ENCODE results near the gene SPTY2D1.
"Not testable (repeated sequence)": the region's sequence is repeated elsewhere in the genome, so short reads cannot be mapped to it uniquely, and the experiment has no call there.

SPTY2D1 gene

GRCh38 chr11:18634140-18635032 lies at the start of gene SPTY2D1:
Gene SPTY2D1 (minus strand): TSS chr11:18634342. CDS start chr11:18634257, 85 bp downstream.
- H3K9me3 Mint-ChIP-seq, result no peaks in the 10 kb centered on the region
- peaks cover 31% of the 10 kb centered on the region for H3K4me1 Mint-ChIP-seq
- peaks cover 47% of the 10 kb centered on the region for H3K36me3 Mint-ChIP-seq
- DNase-seq (ENCODE audit: low spot score in 2 of 2), result peak; percentile 86 to 97
- H3K27ac Mint-ChIP-seq, result peak within 1 kb of the TSS; percentile 99
- peak within 1 kb of the TSS; percentile 96 for H3K4me3 Mint-ChIP-seq
- peak; percentile 97 for ATAC-seq

DNA sequence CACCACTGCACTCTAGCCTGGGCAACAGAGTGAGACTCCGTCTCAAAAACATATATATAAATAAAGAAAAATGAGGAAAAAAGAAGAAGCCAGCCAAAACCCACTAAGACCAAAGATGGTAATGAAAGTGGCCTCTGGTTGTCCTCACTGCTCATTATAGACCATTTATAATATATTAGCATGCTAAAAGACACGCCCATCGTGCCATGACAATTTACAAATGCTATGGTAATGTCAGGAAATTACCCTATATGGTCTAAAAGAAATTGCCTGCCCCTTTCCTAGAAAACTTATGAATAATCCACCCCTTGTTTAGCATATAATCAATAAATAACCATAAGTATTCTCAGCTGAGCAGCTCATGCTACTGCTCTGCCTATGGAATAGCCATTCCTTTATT lies 48.3 kb upstream of the SPTY2D1 start:
- DNase-seq (ENCODE audit: low spot score in 2 of 2) (no peak), ATAC-seq (no peak)
- Mint-ChIP-seq H3K4me1 (no peaks in the 10 kb centered on the region), H3K27ac (no peak overlapping the region), H3K4me3 (no peak overlapping the region), H3K9me3 (no peaks in the 10 kb centered on the region), H3K36me3 (no peaks in the 10 kb centered on the region)

DNA sequence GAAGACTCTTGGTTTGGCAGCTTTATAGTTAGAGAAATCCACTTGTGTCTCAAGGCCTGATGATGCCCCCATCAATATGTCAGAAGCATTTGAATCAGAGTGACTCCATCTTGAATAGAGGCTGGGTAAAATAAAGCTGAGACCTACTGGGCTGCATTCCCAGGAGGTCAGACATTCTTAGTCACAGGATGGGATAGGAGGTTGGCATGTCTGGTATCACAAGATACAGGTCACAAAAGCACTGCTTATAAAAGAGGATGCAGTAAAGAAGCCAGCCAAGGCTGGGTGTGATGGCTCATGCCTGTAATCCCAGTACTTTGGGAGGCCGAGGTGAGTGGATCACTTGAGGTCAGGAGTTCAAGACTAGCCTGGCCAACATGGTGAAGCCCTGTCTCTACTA lies 47.8 kb upstream of the SPTY2D1 start:
- not testable (repeated sequence) for H3K36me3 Mint-ChIP-seq; H3K9me3 Mint-ChIP-seq; H3K27ac Mint-ChIP-seq; ATAC-seq; H3K4me1 Mint-ChIP-seq; DNase-seq (ENCODE audit: low spot score in 2 of 2); H3K4me3 Mint-ChIP-seq

DNA sequence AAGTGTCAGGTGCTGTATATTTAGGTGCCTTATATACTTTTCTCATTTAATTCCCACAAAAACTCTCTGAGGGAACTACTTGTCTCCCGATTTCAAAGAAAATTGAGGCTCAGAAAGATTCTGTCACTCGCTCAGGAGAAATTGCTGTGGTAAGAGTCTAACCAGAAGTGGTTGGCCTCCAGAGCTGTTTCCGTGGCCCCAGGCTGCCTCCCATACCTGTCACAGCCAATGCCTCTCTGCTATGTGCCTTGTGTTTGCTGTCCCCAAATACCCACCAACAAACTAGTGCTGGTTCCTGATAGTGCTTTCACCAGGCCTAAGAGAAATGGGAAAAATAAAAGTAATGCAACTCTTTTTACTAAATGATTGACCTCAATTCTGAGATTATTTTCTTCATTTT lies 43.4 kb upstream of the SPTY2D1 start:
- DNase-seq (ENCODE audit: low spot score in 2 of 2), result no peak
- no peaks in the 10 kb centered on the region for H3K36me3 Mint-ChIP-seq
- H3K27ac Mint-ChIP-seq, result no peak overlapping the region
- no peaks in the 10 kb centered on the region for H3K9me3 Mint-ChIP-seq
- no peak overlapping the region for H3K4me3 Mint-ChIP-seq
- peaks cover under 1% of the 10 kb centered on the region for H3K4me1 Mint-ChIP-seq
- ATAC-seq, result no peak

DNA sequence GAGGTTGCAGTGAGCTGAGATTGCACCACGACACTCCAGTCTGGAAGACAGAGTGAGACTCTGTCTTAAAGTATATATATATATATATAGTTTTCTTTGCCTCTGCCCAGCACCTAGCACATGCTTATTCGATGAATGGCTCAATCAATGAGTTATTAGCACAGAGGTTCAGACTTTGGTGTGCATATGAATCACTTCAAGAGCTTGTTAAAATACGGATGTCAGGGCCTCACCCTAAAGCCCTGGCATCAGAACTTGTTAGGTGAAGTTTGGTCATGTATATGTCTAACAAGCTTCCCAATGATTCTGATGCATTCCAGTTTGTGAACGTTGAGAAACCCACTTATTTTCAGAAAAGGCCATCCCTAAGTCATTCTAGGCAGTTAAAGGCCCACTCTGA lies 42.7 kb upstream of the SPTY2D1 start:
- ATAC-seq (no peak), DNase-seq (ENCODE audit: low spot score in 2 of 2) (no peak)
- no peaks in the 10 kb centered on the region for H3K36me3 Mint-ChIP-seq
- no peak overlapping the region for H3K27ac Mint-ChIP-seq
- H3K4me1 Mint-ChIP-seq, result peaks cover 6% of the 10 kb centered on the region
- no peak overlapping the region for H3K4me3 Mint-ChIP-seq
- H3K9me3 Mint-ChIP-seq, result no peaks in the 10 kb centered on the region

DNA sequence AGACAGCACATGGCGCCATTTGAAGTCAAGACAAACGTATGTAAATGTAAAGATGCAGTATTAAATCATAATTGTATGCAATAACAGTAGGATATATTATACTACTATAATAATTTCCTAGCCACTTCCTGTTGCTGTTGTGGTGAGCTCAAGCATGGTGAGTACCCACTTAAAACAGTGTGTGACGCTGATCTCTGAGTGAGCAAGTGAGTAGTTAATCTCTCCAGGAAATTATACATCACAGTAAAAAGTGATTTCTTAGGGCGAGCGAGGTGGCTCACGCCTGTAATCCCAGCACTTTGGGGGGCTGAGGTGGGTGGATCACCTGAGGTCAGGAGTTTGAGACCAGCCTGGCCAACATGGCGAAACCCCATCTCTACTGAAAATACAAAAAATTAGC lies 38.1 kb upstream of the SPTY2D1 start:
- not testable (repeated sequence) for DNase-seq (ENCODE audit: low spot score in 2 of 2); H3K36me3 Mint-ChIP-seq; H3K9me3 Mint-ChIP-seq
- Mint-ChIP-seq H3K4me3 (peak overlapping the region; percentile 51), H3K27ac (peak overlapping the region; percentile 91), H3K4me1 (peaks cover 36% of the 10 kb centered on the region)
- peak; percentile 96 for ATAC-seq

GRCh38 chr11:18671246-18671645 lies 37.1 kb upstream of the SPTY2D1 start:
- ATAC-seq, result peak; percentile 44
- H3K9me3 Mint-ChIP-seq, result no peaks in the 10 kb centered on the region
- no peaks in the 10 kb centered on the region for H3K36me3 Mint-ChIP-seq
- H3K27ac Mint-ChIP-seq, result peak overlapping the region; percentile 63
- DNase-seq (ENCODE audit: low spot score in 2 of 2), result no peak
- H3K4me3 Mint-ChIP-seq, result no peak overlapping the region
- H3K4me1 Mint-ChIP-seq, result peaks cover 40% of the 10 kb centered on the region

DNA sequence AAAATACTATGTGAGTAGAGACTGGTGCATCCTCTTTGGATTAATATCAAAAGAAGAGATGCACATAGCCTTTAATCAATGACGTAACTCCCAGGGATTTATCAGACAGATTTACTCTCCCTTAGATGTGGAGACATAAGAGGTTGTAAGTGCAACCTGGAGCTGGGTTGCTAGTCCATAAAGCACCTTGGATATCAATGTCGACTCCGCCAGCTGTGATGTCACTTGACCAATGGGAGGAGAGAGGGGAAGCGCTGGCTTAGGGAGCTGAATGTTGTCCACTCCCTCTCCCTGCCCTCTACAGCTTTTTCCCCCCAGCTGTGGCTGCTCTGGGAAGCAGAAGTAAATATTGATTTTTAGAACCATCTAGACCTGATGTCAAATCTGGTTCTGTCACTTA lies 35.6 kb upstream of the SPTY2D1 start:
- Mint-ChIP-seq H3K4me3 (peak overlapping the region; percentile 16), H3K4me1 (peaks cover 46% of the 10 kb centered on the region), H3K27ac (peak overlapping the region; percentile 56), H3K9me3 (no peaks in the 10 kb centered on the region), H3K36me3 (no peaks in the 10 kb centered on the region)
- DNase-seq (ENCODE audit: low spot score in 2 of 2), result no peak
- no peak for ATAC-seq

GRCh38 chr11:18669219-18669596 lies 35.1 kb upstream of the SPTY2D1 start:
- Mint-ChIP-seq H3K27ac (peak overlapping the region; percentile 56), H3K9me3 (no peaks in the 10 kb centered on the region), H3K4me3 (peak overlapping the region; percentile 16), H3K4me1 (peaks cover 46% of the 10 kb centered on the region), H3K36me3 (no peaks in the 10 kb centered on the region)
- peak; percentile 66 for ATAC-seq
- DNase-seq (ENCODE audit: low spot score in 2 of 2), result no peak

DNA sequence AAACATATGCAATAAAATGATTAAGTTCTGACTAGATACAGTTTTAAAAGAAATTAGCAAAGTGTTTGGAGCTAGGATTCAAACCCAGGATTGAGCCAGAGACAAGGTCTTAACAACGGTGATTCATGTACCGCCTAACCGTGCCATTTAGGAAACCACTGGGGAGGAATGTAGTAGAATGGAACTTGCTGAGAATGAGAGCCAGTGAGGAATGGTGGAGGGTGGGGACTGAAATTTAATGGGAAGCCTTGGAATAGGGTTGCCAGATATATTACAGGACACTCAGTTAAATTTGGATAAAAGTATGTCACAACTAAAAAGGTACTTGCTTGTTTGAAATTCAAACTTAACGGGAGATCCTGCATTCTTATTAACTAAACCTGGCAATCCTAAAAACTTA lies 34.0 kb upstream of the SPTY2D1 start:
- peaks cover 47% of the 10 kb centered on the region for H3K4me1 Mint-ChIP-seq

GRCh38 chr11:18665353-18665872 lies 31.3 kb upstream of the SPTY2D1 start:
- peak; percentile 72 for ATAC-seq
- Mint-ChIP-seq H3K4me1 (peaks cover 48% of the 10 kb centered on the region), H3K27ac (peak overlapping the region; percentile 96), H3K4me3 (peak overlapping the region; percentile 75)
- H3K36me3 Mint-ChIP-seq; H3K9me3 Mint-ChIP-seq; DNase-seq (ENCODE audit: low spot score in 2 of 2): not testable (repeated sequence)

More for the DNA sequence above, 34.0 kb upstream of the SPTY2D1 start:
- H3K36me3 Mint-ChIP-seq, result no peaks in the 10 kb centered on the region
- DNase-seq (ENCODE audit: low spot score in 2 of 2), result no peak
- H3K27ac Mint-ChIP-seq, result peak overlapping the region; percentile 56
- no peaks in the 10 kb centered on the region for H3K9me3 Mint-ChIP-seq
- no peak for ATAC-seq
- H3K4me3 Mint-ChIP-seq, result peak overlapping the region; percentile 16

DNA sequence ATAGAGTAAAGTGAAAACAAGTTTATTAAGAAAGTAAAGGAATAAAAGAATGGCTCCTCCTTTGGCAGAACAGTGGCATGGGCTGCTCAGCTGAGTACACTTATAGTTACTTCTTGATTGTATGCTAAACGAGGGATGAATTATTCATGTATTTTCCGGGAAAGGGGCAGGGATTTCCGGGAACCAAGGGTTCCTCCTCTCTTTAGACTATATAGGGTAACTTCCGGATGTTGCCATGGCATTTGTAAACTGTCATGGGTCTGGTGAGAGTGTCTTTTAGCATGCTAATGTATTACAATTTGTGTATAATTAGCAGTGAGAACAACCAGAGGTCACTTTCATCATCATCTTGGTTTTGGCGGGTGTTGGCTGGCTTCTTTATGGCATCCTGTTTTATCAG lies 23.5 kb upstream of the SPTY2D1 start:
- DNase-seq (ENCODE audit: low spot score in 2 of 2) (no peak), ATAC-seq (no peak)
- peaks cover 9% of the 10 kb centered on the region for H3K4me1 Mint-ChIP-seq
- no peak overlapping the region for H3K27ac Mint-ChIP-seq
- H3K4me3 Mint-ChIP-seq, result no peak overlapping the region
- no peaks in the 10 kb centered on the region for H3K36me3 Mint-ChIP-seq
- no peaks in the 10 kb centered on the region for H3K9me3 Mint-ChIP-seq

DNA sequence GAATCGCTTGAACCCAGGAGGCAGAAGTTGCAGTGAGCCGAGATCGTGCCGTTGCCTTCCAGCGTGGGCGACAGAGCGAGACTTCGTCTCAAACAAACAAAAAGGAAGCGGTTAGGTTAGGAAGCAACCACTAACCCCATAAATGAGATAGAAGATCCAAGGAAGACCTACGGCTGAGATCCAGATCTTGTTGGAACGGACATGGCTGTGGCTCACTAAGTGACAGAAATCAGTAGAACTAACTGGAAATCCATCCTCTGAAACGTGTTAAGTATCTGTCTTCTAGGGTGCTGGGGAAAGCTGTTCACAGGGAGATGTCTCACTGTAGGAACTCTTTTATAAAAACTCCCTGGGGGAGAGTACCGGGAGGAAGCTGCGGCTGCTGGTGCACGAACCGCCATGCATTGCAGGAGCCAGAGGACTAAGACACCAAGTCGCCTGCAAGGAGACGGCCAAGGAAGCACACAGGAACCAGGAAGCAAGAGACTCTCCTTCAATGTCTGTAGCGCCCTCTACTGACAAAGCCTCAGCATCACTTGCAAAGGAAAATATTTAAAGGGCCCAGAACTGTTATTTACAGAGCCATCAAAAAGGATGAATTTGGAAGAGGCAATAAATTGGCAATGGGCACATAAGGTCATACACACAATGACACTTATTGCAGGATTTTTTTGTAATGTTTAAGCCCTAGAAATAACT lies 16.9 kb upstream of the SPTY2D1 start:
- DNase-seq (ENCODE audit: low spot score in 2 of 2) (peak; percentile 27 to 68), ATAC-seq (peak; percentile 65)
- no peaks in the 10 kb centered on the region for H3K4me1 Mint-ChIP-seq
- no peak overlapping the region for H3K27ac Mint-ChIP-seq
- no peaks in the 10 kb centered on the region for H3K9me3 Mint-ChIP-seq
- H3K36me3 Mint-ChIP-seq, result no peaks in the 10 kb centered on the region
- H3K4me3 Mint-ChIP-seq, result no peak overlapping the region

GRCh38 chr11:18650353-18650752 lies 16.2 kb upstream of the SPTY2D1 start:
- ATAC-seq (no peak), DNase-seq (ENCODE audit: low spot score in 2 of 2) (no peak)
- Mint-ChIP-seq H3K9me3 (no peaks in the 10 kb centered on the region), H3K36me3 (no peaks in the 10 kb centered on the region), H3K27ac (peak overlapping the region; percentile 5), H3K4me3 (no peak overlapping the region), H3K4me1 (no peaks in the 10 kb centered on the region)

GRCh38 chr11:18643034-18643433 lies 8.9 kb upstream of the SPTY2D1 start:
- not testable (repeated sequence) for H3K9me3 Mint-ChIP-seq; ATAC-seq; H3K4me3 Mint-ChIP-seq; H3K4me1 Mint-ChIP-seq; H3K27ac Mint-ChIP-seq; DNase-seq (ENCODE audit: low spot score in 2 of 2); H3K36me3 Mint-ChIP-seq

- Mint-ChIP-seq H3K9me3 (no peaks in the 10 kb centered on the region), H3K36me3 (no peaks in the 10 kb centered on the region), H3K4me1 (no peaks in the 10 kb centered on the region), H3K4me3 (no peak overlapping the region), H3K27ac (no peak overlapping the region)
- ATAC-seq, result no peak
- DNase-seq (ENCODE audit: low spot score in 2 of 2), result no peak
These were observed 7.5 kb upstream of the SPTY2D1 start for GRCh38 chr11:18641677-18642076.
